Liver (tissue), 2 donors: Measurements from ENCODE around the gene KRTAP19-1.
"Not testable (repeated sequence)": the region's sequence is repeated elsewhere in the genome, so short reads cannot be mapped to it uniquely, and the experiment has no call there.

ENCODE experiments used
- FOXA1 ChIP-seq: IDR thresholded peaks from 2 replicates; pipeline ENCODE4 v1.6.1; 2016; ENCODE audit warnings: antibody characterized with exemption
- YY1 ChIP-seq: IDR thresholded peaks from 2 replicates; pipeline ENCODE4 v1.6.1; 2016; ENCODE audit warnings: antibody characterized with exemption, mild to moderate bottlenecking
- TF ChIP-seq, protein P1 (sequence below): fragments of 150-350 bp; IDR thresholded peaks from 2 replicates; pipeline ENCODE4 v1.5.1; 2017; ENCODE audit warnings: improper control_type of control experiment, low read depth, low read length; ENCODE audit not compliant: missing input control
- TF ChIP-seq, protein P2 (sequence below): IDR thresholded peaks from 2 replicates; pipeline ENCODE4 v1.6.1; 2016; ENCODE audit warnings: antibody characterized with exemption, mild to moderate bottlenecking
- donor health status: healthy.

DNA sequence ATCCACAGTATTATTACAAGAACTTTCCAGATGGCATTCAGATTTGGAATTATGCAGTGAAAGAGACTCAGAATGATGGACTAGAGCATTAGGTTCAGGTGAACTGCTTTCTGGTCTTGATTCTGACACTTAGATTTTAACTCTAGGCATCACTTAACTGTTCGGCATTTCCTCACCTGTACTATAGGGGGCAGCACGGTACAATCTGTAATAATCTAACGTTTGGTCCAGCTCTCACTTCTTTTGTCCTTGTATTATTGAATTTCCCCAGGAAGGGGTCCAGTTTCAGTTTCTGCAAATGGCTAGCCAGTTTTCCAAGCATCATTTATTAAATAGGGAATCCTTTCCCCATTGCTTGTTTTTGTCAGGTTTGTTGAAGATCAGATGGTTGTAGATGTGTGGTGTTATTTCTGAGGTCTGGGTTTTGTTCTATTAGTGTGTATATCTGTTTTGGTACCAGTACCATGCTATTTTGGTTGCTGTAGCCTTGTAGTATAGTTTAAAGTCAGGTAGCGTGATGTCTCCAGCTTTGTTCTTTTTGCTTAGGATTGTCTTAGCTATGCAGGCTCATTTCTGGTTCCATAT is 25.5 kb upstream of the KRTAP19-1 start:
- TF ChIP-seq, protein P1, sequence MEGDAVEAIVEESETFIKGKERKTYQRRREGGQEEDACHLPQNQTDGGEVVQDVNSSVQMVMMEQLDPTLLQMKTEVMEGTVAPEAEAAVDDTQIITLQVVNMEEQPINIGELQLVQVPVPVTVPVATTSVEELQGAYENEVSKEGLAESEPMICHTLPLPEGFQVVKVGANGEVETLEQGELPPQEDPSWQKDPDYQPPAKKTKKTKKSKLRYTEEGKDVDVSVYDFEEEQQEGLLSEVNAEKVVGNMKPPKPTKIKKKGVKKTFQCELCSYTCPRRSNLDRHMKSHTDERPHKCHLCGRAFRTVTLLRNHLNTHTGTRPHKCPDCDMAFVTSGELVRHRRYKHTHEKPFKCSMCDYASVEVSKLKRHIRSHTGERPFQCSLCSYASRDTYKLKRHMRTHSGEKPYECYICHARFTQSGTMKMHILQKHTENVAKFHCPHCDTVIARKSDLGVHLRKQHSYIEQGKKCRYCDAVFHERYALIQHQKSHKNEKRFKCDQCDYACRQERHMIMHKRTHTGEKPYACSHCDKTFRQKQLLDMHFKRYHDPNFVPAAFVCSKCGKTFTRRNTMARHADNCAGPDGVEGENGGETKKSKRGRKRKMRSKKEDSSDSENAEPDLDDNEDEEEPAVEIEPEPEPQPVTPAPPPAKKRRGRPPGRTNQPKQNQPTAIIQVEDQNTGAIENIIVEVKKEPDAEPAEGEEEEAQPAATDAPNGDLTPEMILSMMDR, result peak; percentile 15
- TF ChIP-seq YY1, FOXA1: not testable (repeated sequence)
- TF ChIP-seq, protein P2, sequence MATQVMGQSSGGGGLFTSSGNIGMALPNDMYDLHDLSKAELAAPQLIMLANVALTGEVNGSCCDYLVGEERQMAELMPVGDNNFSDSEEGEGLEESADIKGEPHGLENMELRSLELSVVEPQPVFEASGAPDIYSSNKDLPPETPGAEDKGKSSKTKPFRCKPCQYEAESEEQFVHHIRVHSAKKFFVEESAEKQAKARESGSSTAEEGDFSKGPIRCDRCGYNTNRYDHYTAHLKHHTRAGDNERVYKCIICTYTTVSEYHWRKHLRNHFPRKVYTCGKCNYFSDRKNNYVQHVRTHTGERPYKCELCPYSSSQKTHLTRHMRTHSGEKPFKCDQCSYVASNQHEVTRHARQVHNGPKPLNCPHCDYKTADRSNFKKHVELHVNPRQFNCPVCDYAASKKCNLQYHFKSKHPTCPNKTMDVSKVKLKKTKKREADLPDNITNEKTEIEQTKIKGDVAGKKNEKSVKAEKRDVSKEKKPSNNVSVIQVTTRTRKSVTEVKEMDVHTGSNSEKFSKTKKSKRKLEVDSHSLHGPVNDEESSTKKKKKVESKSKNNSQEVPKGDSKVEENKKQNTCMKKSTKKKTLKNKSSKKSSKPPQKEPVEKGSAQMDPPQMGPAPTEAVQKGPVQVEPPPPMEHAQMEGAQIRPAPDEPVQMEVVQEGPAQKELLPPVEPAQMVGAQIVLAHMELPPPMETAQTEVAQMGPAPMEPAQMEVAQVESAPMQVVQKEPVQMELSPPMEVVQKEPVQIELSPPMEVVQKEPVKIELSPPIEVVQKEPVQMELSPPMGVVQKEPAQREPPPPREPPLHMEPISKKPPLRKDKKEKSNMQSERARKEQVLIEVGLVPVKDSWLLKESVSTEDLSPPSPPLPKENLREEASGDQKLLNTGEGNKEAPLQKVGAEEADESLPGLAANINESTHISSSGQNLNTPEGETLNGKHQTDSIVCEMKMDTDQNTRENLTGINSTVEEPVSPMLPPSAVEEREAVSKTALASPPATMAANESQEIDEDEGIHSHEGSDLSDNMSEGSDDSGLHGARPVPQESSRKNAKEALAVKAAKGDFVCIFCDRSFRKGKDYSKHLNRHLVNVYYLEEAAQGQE, result not testable (repeated sequence)
